Measurements from ENCODE around the gene AP3M1. TPM values are rescaled to one million over a fixed set of nuclear protein-coding genes. Genes with fewer than 3 reads are reported as not detected.

Gene AP3M1
- total RNA-seq, 1 donor from 2014 or later = 48.0 TPM

DNA sequence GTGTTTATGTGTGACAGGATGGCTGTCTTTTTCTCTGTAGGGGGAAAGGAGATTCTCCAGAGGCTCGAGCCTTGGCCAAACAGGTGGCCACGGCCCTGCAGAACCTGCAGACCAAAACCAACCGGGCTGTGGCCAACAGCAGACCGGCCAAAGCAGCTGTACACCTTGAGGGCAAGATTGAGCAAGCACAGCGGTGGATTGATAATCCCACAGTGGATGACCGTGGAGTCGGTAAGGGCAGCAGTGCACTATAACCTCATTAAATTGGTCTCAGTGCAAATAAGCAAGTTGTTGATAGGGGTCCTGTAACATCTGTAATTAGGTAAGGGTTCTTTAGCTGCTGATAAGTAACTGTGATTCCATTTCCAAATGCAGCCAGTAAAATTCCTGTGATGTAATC is 56.4 kb downstream of the AP3M1 start:
- H3K4me1 Mint-ChIP-seq (ENCODE audit: unreplicated experiment) = no peaks in the 10 kb centered on the region
- DNase-seq (ENCODE audit: extremely low spot score, unreplicated experiment) = no peak
- no peaks in the 10 kb centered on the region for H3K9me3 Mint-ChIP-seq
- H3K27ac Mint-ChIP-seq = no peak overlapping the region
- no peak overlapping the region for H3K4me3 Mint-ChIP-seq
- TF ChIP-seq, protein P1, sequence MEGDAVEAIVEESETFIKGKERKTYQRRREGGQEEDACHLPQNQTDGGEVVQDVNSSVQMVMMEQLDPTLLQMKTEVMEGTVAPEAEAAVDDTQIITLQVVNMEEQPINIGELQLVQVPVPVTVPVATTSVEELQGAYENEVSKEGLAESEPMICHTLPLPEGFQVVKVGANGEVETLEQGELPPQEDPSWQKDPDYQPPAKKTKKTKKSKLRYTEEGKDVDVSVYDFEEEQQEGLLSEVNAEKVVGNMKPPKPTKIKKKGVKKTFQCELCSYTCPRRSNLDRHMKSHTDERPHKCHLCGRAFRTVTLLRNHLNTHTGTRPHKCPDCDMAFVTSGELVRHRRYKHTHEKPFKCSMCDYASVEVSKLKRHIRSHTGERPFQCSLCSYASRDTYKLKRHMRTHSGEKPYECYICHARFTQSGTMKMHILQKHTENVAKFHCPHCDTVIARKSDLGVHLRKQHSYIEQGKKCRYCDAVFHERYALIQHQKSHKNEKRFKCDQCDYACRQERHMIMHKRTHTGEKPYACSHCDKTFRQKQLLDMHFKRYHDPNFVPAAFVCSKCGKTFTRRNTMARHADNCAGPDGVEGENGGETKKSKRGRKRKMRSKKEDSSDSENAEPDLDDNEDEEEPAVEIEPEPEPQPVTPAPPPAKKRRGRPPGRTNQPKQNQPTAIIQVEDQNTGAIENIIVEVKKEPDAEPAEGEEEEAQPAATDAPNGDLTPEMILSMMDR (conservative IDR thresholded peaks at IDR 0.05) = no peak
- H3K36me3 Mint-ChIP-seq = peaks cover 59% of the 10 kb centered on the region
- no peaks in the 10 kb centered on the region for H3K27me3 Mint-ChIP-seq

DNA sequence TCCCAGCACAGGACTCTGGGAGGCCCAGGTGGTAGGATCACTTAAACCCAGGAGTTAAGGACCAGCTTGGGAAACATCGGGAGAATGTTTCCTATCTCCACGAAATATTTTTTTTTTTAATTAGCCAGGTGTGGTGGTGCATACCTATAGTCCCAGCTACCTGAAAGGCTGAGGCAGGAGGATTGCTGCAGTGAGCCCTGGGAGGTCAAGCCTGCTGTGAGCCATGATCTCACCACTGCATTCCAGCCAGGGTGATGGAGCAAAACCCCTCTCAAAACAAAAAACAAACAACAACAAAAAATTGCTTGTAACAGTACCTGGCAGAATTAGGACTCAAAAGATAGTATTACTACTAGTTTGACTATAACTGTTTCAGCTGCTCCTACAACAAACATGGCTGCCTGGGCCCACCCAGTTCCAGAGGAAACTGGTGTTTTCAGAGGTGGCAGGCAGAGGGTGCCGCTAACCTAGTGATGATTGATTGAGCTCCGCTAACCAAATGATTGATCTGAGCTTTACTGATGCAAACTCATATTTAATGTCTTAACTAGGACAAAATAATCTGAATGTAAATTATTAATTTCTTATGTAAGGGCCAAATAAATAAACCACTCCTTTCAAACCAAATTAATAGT is 57.0 kb downstream of the AP3M1 start:
- H3K36me3 Mint-ChIP-seq = peaks cover 59% of the 10 kb centered on the region
- H3K9me3 Mint-ChIP-seq = no peaks in the 10 kb centered on the region
- no peak overlapping the region for H3K4me3 Mint-ChIP-seq
- TF ChIP-seq, protein P1 (conservative IDR thresholded peaks at IDR 0.05) = no peak
- no peaks in the 10 kb centered on the region for H3K27me3 Mint-ChIP-seq
- H3K27ac Mint-ChIP-seq = no peak overlapping the region
- no peak for DNase-seq (ENCODE audit: extremely low spot score, unreplicated experiment)
- H3K4me1 Mint-ChIP-seq (ENCODE audit: unreplicated experiment) = no peaks in the 10 kb centered on the region

GRCh38 chr10:74092372-74092771 is 58.3 kb downstream of the AP3M1 start:
- Mint-ChIP-seq H3K27ac (no peak overlapping the region), H3K9me3 (no peaks in the 10 kb centered on the region), H3K36me3 (peaks cover 53% of the 10 kb centered on the region), H3K4me3 (no peak overlapping the region), H3K4me1 (ENCODE audit: unreplicated experiment) (no peaks in the 10 kb centered on the region), H3K27me3 (no peaks in the 10 kb centered on the region)
- no peak for DNase-seq (ENCODE audit: extremely low spot score, unreplicated experiment)
- TF ChIP-seq, protein P1 (conservative IDR thresholded peaks at IDR 0.05) = no peak

GRCh38 chr10:74088722-74089121 is 61.9 kb downstream of the AP3M1 start:
- Mint-ChIP-seq H3K4me1 (ENCODE audit: unreplicated experiment) (no peaks in the 10 kb centered on the region), H3K4me3 (no peak overlapping the region), H3K27ac (no peak overlapping the region), H3K9me3 (no peaks in the 10 kb centered on the region), H3K36me3 (peaks cover 31% of the 10 kb centered on the region), H3K27me3 (no peaks in the 10 kb centered on the region)
- no peak for DNase-seq (ENCODE audit: extremely low spot score, unreplicated experiment)
- TF ChIP-seq, protein P1 (conservative IDR thresholded peaks at IDR 0.05) = no peak

- Mint-ChIP-seq H3K4me1 (ENCODE audit: unreplicated experiment) (peaks cover 2% of the 10 kb centered on the region), H3K27me3 (no peaks in the 10 kb centered on the region), H3K9me3 (no peaks in the 10 kb centered on the region), H3K36me3 (peaks cover 33% of the 10 kb centered on the region), H3K27ac (peak overlapping the region; percentile 27), H3K4me3 (no peak overlapping the region)
- TF ChIP-seq, protein P1 (conservative IDR thresholded peaks at IDR 0.05) = no peak
- no peak for DNase-seq (ENCODE audit: extremely low spot score, unreplicated experiment)
Measured at GRCh38 chr10:74086317-74086716, 64.3 kb downstream of the AP3M1 start.
